ENCODE measurements around the gene BTNL8.

BTNL8 gene, protein sequence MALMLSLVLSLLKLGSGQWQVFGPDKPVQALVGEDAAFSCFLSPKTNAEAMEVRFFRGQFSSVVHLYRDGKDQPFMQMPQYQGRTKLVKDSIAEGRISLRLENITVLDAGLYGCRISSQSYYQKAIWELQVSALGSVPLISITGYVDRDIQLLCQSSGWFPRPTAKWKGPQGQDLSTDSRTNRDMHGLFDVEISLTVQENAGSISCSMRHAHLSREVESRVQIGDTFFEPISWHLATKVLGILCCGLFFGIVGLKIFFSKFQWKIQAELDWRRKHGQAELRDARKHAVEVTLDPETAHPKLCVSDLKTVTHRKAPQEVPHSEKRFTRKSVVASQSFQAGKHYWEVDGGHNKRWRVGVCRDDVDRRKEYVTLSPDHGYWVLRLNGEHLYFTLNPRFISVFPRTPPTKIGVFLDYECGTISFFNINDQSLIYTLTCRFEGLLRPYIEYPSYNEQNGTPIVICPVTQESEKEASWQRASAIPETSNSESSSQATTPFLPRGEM

DNA sequence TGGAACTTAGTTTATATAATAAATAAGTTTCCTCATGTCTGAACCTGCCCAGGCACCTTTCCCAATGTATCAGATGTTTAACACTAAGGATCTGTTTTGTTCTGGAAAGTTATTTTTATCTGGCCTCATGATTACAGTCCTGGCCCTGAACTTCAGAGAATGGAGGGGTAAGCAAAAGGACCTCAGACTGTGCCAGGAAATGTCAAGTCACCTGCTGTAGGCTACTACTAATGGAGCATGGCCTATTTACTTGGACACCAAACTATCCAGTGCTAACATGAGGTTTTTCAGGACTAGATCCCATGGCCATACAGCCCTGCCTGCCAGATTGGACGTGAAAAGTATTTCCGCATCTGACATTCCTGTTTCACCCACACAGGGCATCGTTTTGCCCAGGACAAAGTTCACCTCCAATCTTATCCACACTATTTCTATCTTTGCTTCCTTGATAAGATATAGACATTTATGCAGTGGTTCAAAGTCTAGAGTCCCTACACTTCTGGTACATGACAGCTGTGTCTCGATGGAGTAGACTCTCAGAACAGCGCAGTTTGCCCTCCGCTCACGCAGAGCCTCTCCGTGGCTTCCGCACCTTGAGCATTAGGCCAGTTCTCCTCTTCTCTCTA, at the start of gene BTNL8:
BTNL8 (plus strand) TSS at position 539 of the 626 bp plus-strand sequence. CDS start 152 bp downstream, outside the sequence.
- H3K27me3 ChIP-seq (ENCODE audit: insufficient read depth, low read length) = peaks cover 19% of the 10 kb centered on the region
- no peak within 1 kb of the TSS for H2AFZ ChIP-seq (ENCODE audit: low read length, unreplicated experiment)
- no peaks in the 10 kb centered on the region for H3K79me2 ChIP-seq (ENCODE audit: control insufficient read depth, insufficient read depth, low read length, unreplicated experiment)
- no peak within 1 kb of the TSS for H3K4me3 ChIP-seq (ENCODE audit: low read depth, low read length)
- no peaks in the 10 kb centered on the region for H3K4me1 ChIP-seq (ENCODE audit: control insufficient read depth, insufficient read depth, low read length, unreplicated experiment)
- no peaks in the 10 kb centered on the region for H3K36me3 ChIP-seq (ENCODE audit: insufficient read depth, low read length)
- no peak within 1 kb of the TSS for H3K27ac ChIP-seq (ENCODE audit: low read depth, low read length)

DNA sequence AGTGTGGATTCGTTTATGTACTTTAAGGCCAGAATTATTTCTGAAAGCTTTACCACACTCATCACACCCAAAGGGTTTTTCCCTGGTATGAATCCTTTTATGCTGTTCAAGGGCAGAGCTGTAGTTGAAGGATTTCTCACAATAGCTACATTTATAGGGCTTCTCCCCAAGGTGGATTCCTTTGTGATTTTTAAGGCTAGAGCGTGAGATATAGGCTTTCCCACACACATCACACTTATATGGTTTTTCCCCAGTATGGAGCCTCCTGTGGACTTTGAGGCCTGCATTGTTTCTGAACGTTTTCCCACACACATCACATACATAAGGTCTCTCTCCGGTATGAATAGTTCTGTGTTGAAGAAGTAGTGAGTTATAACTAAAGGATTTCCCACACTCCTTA, 49.1 kb upstream of the BTNL8 start:
- no peak overlapping the region for H2AFZ ChIP-seq (ENCODE audit: low read length, unreplicated experiment)
- no peaks in the 10 kb centered on the region for H3K4me1 ChIP-seq (ENCODE audit: control insufficient read depth, insufficient read depth, low read length, unreplicated experiment)
- H3K79me2 ChIP-seq (ENCODE audit: control insufficient read depth, insufficient read depth, low read length, unreplicated experiment) = no peaks in the 10 kb centered on the region
- H3K36me3 ChIP-seq (ENCODE audit: insufficient read depth, low read length) = peaks cover 69% of the 10 kb centered on the region
- no peaks in the 10 kb centered on the region for H3K27me3 ChIP-seq (ENCODE audit: insufficient read depth, low read length)
- no peak overlapping the region for H3K4me3 ChIP-seq (ENCODE audit: low read depth, low read length)
- no peak overlapping the region for H3K27ac ChIP-seq (ENCODE audit: low read depth, low read length)

DNA sequence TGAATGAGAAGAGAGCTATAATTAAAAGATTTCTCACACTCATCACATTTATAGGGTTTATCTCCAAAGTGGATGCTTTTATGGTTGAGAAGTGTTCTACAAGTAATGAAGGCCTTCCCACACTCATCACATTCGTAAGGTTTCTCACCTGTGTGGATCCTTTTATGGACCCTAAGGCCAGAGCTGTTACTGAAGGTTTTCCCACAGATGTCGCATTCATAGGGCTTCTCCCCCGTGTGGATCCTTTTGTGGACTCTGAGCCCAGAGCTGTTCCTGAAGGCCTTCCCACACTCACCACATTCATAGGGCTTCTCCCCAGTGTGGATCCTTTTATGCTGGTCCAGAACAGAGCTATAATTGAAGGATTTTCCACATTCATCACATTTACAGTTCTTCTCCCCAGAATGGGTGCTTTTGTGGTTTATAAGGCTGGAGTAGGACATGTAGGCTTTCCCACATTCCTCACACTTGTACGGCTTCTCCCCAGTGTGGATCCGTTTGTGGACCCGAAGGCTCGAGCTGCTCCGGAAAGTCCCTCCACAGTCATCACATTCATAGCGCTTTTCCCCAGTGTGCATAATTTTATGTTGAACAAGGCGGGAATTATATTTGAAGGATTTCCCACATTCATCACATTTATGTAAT, 48.4 kb upstream of the BTNL8 start:
- Histone ChIP-seq H3K27ac (ENCODE audit: low read depth, low read length) (no peak overlapping the region), H3K4me3 (ENCODE audit: low read depth, low read length) (no peak overlapping the region), H3K79me2 (ENCODE audit: control insufficient read depth, insufficient read depth, low read length, unreplicated experiment) (no peaks in the 10 kb centered on the region), H3K36me3 (ENCODE audit: insufficient read depth, low read length) (peaks cover 76% of the 10 kb centered on the region), H3K27me3 (ENCODE audit: insufficient read depth, low read length) (no peaks in the 10 kb centered on the region), H3K4me1 (ENCODE audit: control insufficient read depth, insufficient read depth, low read length, unreplicated experiment) (no peaks in the 10 kb centered on the region), H2AFZ (ENCODE audit: low read length, unreplicated experiment) (no peak overlapping the region)

DNA sequence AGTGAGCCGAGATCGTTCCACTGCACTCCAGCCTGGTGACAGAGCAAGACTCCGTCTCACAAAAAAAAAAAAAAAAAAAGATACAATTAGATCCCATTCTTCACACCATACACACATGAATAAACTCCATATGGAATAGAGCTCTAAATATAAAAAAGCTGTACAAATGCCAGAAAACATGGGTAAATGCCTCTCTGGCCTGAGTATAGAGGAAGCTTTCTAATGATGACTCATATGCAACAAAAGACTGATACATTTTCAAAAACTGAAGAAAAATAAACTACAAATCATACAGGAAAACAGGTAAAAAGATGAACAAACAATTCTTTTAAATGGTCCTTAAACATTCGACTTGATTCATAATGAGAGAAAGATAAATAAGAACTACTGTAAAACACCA, 46.5 kb upstream of the BTNL8 start:
- Histone ChIP-seq H3K36me3 (ENCODE audit: insufficient read depth, low read length) (peaks cover 81% of the 10 kb centered on the region), H3K27me3 (ENCODE audit: insufficient read depth, low read length) (no peaks in the 10 kb centered on the region), H3K27ac (ENCODE audit: low read depth, low read length) (no peak overlapping the region), H3K79me2 (ENCODE audit: control insufficient read depth, insufficient read depth, low read length, unreplicated experiment) (no peaks in the 10 kb centered on the region), H2AFZ (ENCODE audit: low read length, unreplicated experiment) (no peak overlapping the region), H3K4me1 (ENCODE audit: control insufficient read depth, insufficient read depth, low read length, unreplicated experiment) (no peaks in the 10 kb centered on the region), H3K4me3 (ENCODE audit: low read depth, low read length) (no peak overlapping the region)

DNA sequence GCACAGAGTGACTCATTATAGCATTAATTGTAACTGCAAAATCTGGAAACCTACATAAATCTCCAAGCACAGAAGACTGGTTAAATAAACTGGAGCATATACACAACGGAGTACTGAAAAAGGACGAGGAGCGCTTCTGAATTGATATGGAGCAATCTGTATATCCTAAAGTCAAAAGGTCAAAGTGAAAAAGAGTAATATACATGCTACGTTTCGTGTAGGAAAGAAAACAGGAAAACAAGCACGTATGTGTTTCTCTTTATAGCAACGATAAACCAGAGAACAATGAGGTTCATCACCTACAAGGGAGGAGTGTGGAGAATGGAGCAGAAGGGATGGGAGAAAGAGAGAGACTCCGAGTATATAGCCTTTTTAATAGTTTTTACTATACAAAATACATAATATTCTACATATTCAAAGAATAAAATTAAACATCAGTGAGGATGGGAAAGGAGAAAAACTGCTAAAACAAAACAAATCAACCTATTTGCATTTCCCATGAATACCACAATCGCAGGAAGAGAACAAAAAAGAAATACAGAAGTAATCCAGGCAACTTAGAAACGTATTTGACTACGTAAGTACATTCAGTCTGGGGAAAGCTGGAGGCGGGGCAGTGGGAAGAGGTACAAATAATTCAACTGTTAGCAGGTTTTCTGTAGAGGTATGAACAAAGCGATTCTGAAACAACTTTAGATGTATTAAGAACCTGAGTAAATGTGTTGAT, 45.7 kb upstream of the BTNL8 start:
- Histone ChIP-seq H2AFZ (ENCODE audit: low read length, unreplicated experiment) (no peak overlapping the region), H3K27me3 (ENCODE audit: insufficient read depth, low read length) (no peaks in the 10 kb centered on the region), H3K36me3 (ENCODE audit: insufficient read depth, low read length) (peaks cover 77% of the 10 kb centered on the region), H3K4me1 (ENCODE audit: control insufficient read depth, insufficient read depth, low read length, unreplicated experiment) (no peaks in the 10 kb centered on the region), H3K79me2 (ENCODE audit: control insufficient read depth, insufficient read depth, low read length, unreplicated experiment) (no peaks in the 10 kb centered on the region), H3K27ac (ENCODE audit: low read depth, low read length) (no peak overlapping the region), H3K4me3 (ENCODE audit: low read depth, low read length) (no peak overlapping the region)

DNA sequence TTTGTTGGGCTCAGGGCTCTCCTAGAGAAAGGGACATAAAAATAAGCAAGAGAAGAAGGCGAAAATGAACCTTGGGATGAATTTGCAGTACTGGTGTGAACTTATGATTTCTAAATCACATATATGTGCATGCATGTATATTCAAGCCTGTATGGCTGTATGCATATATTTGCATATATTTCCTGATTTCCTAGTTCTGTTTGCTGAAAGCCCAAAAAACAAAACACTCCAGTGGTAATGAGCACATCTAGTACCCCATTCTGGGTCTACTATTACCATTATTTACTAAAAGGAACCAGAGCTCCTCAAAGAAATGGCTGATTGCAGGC, 45.1 kb upstream of the BTNL8 start:
- H2AFZ ChIP-seq (ENCODE audit: low read length, unreplicated experiment) = no peak overlapping the region
- no peak overlapping the region for H3K4me3 ChIP-seq (ENCODE audit: low read depth, low read length)
- no peaks in the 10 kb centered on the region for H3K4me1 ChIP-seq (ENCODE audit: control insufficient read depth, insufficient read depth, low read length, unreplicated experiment)
- H3K27ac ChIP-seq (ENCODE audit: low read depth, low read length) = no peak overlapping the region
- H3K79me2 ChIP-seq (ENCODE audit: control insufficient read depth, insufficient read depth, low read length, unreplicated experiment) = peaks cover under 1% of the 10 kb centered on the region
- peaks cover 72% of the 10 kb centered on the region for H3K36me3 ChIP-seq (ENCODE audit: insufficient read depth, low read length)
- no peaks in the 10 kb centered on the region for H3K27me3 ChIP-seq (ENCODE audit: insufficient read depth, low read length)

DNA sequence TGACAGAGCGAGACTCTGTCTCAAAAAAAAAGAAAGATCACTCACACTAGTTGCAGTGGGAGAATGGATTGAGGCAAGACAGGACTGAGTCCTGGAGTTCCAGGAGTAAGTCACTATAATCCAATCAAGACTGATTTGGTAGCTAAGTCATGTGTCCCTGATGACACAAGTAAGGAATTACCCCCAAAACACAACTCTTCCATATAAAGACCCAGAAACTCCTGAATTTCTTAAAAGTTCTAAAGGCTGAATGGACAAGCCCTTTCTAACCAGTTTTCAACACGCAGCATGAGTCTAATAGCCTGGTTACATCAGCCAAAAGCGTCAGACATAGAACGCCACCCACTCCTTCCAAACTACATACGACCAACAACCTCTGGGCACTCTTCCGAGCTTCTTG, 40.4 kb upstream of the BTNL8 start:
- Histone ChIP-seq H3K27ac (ENCODE audit: low read depth, low read length) (no peak overlapping the region), H2AFZ (ENCODE audit: low read length, unreplicated experiment) (no peak overlapping the region), H3K4me3 (ENCODE audit: low read depth, low read length) (no peak overlapping the region), H3K36me3 (ENCODE audit: insufficient read depth, low read length) (peaks cover 36% of the 10 kb centered on the region), H3K4me1 (ENCODE audit: control insufficient read depth, insufficient read depth, low read length, unreplicated experiment) (peaks cover 5% of the 10 kb centered on the region), H3K27me3 (ENCODE audit: insufficient read depth, low read length) (no peaks in the 10 kb centered on the region), H3K79me2 (ENCODE audit: control insufficient read depth, insufficient read depth, low read length, unreplicated experiment) (peaks cover 13% of the 10 kb centered on the region)

DNA sequence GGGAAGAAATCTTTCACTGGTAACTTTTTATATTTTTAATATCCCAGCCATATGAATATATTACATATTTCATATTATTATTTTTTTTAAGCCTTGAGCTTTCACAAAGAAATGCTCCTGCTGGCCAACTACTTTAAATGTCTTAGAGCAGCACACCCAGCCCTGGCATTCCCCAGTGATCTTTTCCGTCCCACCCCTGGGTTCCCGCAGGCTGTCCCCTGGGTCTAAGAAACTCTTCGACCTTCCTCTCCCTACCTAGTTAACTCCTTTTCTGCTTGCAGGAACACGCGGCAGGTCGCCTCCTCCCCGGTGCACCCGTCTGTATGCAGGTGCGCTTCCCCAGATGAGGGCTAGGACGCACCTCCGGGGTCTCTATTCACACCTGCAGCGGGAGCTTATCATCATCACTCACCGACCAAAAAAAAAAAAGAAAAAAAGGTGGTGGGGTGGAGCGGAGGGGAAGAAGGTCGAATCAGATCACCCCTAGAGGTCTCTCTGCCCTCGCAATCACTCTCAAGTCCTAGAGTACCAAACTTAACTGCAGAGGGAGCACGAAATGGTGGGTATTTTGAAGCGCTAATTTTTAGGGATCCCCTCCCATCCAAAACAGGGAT, 38.6 kb upstream of the BTNL8 start:
- H3K36me3 ChIP-seq (ENCODE audit: insufficient read depth, low read length) = peaks cover 20% of the 10 kb centered on the region
- H3K79me2 ChIP-seq (ENCODE audit: control insufficient read depth, insufficient read depth, low read length, unreplicated experiment) = peaks cover 13% of the 10 kb centered on the region
- peaks cover 5% of the 10 kb centered on the region for H3K4me1 ChIP-seq (ENCODE audit: control insufficient read depth, insufficient read depth, low read length, unreplicated experiment)
- peak overlapping the region; percentile 91 for H2AFZ ChIP-seq (ENCODE audit: low read length, unreplicated experiment)
- H3K27me3 ChIP-seq (ENCODE audit: insufficient read depth, low read length) = no peaks in the 10 kb centered on the region
- H3K4me3 ChIP-seq (ENCODE audit: low read depth, low read length) = peak overlapping the region; percentile 100
- peak overlapping the region; percentile 57; the same call in 1 of the 2 replicates for H3K27ac ChIP-seq (ENCODE audit: low read depth, low read length)

DNA sequence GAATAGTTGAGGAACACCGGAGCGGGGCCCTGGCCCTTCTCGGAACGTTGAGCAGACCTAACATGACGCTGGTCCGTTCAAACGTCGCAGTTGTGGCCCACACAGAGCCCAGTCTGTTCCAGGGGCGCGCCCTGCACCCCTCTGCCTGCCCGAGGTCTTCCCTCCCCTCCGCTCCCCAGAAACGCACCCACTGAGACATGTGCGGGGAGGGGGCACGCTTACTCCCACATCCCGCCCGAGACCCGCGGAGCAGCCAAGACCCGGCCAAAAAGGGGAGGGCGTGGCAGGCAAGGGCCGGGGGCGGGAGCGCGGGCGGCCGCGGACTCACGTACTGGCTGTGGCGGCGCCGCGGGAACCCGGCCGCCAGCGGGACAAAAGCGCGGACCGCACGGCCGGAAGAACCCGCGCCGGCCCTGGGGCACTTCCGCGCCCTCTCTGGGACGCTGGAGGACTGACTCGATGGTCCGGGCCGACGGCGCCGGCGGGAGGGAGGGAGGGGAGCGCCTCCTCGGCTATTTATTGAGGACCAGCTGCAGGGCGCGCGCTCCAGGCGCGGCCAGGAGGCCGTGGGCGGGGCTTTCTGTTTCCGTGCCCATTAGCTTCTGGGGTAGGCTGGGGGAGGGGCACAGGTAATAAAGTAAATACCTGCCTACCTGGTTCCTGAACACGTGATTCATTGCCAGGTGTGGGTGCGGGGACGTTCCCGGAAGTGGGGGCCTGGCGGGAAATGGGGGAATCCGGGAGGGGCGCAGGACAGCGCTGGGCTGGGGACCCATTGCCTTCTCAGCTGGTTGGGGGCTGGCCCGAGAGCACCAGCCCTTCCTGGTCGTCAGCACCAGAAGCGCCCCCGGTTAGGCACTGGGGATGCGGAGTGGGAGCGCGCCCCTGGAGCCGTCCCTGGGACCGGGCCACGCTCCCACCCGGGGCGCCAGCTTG, 37.8 kb upstream of the BTNL8 start, which contains the start of gene ZFP62:
ZFP62 (minus strand) TSS at position 390 of the 936 bp plus-strand sequence; CDS start at position 333, 57 bp downstream.
- Histone ChIP-seq H2AFZ (ENCODE audit: low read length, unreplicated experiment) (peak within 1 kb of the TSS; percentile 91), H3K79me2 (ENCODE audit: control insufficient read depth, insufficient read depth, low read length, unreplicated experiment) (peaks cover 13% of the 10 kb centered on the region), H3K36me3 (ENCODE audit: insufficient read depth, low read length) (peaks cover 12% of the 10 kb centered on the region), H3K27ac (ENCODE audit: low read depth, low read length) (peak within 1 kb of the TSS; percentile 57), H3K27me3 (ENCODE audit: insufficient read depth, low read length) (no peaks in the 10 kb centered on the region), H3K4me3 (ENCODE audit: low read depth, low read length) (peak within 1 kb of the TSS; percentile 100), H3K4me1 (ENCODE audit: control insufficient read depth, insufficient read depth, low read length, unreplicated experiment) (peaks cover 5% of the 10 kb centered on the region)
